Epidermal melanocyte (primary cell): Measurements from ENCODE around the gene TSPAN18.

Source experiments
- DNase-seq: peaks from one replicate; pipeline ENCODE4 v3.0.0; 2011; ENCODE audit warnings: low spot score; ENCODE audit not compliant: insufficient read length

TSPAN18 gene

GRCh38 chr11:44978274-44978960, 251.7 kb downstream of the TSPAN18 start:
- no peak for DNase-seq

GRCh38 chr11:44978961-44979331, 252.2 kb downstream of the TSPAN18 start:
- DNase-seq: no peak

DNA sequence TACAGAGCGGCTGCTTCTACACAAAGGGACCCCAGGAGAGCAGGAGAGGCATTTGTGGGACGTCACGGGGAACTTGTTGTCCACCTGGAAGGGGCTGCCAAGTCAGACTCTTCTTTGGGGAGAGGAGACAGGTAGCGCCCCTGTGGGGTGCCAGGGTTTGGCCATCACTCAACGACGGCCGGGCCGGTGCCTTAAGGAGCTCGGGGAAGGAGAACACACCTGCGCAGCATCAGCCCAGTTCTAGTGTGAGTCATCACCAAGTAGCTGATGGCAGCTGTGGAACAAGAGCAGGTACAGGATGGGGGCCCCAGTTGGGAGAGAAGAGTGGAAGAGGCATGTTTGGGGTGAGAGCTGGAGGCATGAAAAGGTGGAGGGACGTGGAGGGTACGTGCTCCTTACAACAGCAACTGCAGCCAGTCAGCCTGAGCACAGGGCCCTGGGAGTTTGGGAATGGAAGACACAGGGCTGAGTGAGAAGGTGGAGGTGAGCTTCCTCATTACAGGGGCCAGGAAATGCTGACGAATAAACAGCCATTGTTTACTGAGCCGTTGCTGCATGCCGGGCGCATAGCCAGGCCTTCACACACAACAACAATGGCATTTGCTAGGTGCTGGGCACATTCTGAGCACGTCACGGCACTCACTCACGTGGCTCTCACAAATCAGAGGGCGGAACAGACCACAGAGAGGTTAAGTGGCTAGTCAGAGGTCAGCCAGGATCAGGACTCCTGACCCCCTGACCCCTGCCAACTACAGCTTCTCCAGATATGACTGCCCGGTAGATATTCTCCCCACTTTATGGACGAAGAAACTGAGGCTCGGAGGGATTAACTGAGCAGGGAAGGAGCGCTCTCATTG, 253.0 kb downstream of the TSPAN18 start:
- DNase-seq: no peak

DNA sequence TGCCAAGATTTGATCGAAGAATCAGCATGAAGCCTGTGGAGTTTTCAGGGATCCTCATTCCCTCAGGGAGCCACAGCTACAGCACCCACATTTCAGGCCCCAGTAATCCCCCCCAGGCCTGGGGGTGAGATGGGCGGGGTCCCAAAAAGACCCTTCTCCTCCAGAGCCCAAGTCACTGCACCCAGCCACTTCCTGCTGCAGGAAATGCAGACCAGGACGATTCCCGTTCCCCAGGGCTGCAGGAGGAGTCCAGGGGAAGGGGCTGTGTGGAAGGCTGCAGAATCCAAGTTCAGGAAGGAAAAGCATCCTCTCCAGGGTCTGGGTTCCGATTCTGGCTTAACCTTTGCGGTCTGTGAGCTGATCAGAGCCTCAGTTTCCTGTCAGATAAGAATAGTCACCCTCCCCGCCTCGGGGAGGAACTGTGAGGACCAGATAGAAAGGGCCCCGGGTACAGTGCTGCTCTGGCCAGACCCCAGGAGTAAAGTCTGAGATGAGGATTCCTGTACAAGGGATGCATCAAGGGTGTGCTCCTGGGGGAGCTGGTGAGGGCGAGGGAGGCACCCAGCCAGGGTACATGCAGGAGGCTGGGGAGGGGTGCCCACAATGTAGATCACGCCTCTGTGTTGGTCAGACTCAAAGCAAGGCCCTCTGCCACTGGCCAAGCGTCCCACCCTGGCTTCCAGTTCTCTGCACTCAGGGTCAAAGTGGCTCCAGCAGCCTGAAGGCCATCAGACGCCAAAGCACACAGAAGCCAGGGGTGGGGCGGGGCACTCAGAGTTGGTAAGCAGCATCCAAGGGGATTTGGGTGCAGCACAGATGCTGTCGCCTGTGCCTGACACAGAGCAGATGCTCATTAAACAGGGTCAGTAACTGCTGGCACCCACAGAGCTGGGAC, 254.0 kb downstream of the TSPAN18 start:
- no peak for DNase-seq
